DLD1 (cell line): ENCODE measurements around the gene DBNDD1.
"Not testable (repeated sequence)": the region's sequence is repeated elsewhere in the genome, so short reads cannot be mapped to it uniquely, and the experiment has no call there.

Experiments used
- in situ Hi-C: cut with HindIII; loops from 2 replicates; pipeline ENCODE4 v1.10.0; 2017; ENCODE audit warnings: low sequenced_read_pairs

DBNDD1 gene

GRCh38 chr16:90015586-90016338 lies 3.5 kb downstream of the DBNDD1 start:
- in situ Hi-C loops = no loop called here

- in situ Hi-C loops = no loop called here
Measured at GRCh38 chr16:90012991-90013745, 6.1 kb downstream of the DBNDD1 start.

- in situ Hi-C loops = no loop called here
Measured at GRCh38 chr16:90011908-90012501, 7.3 kb downstream of the DBNDD1 start.

- in situ Hi-C loops = no loop called here
Measured at GRCh38 chr16:90011508-90011819, 7.8 kb downstream of the DBNDD1 start.

- in situ Hi-C loops = no loop called here
Measured at GRCh38 chr16:90010676-90011507, 8.4 kb downstream of the DBNDD1 start.

- in situ Hi-C loops = no loop called here
Measured at GRCh38 chr16:90009172-90009899, 9.9 kb downstream of the DBNDD1 start.

GRCh38 chr16:90008708-90009145 lies 10.5 kb downstream of the DBNDD1 start:
- in situ Hi-C loops = no loop called here

- in situ Hi-C loops = not testable (repeated sequence)
Measured at GRCh38 chr16:90007635-90008234, 11.5 kb downstream of the DBNDD1 start.

GRCh38 chr16:90007015-90007414 lies 12.2 kb downstream of the DBNDD1 start:
- in situ Hi-C loops = no loop called here

GRCh38 chr16:90005956-90006663 lies 13.1 kb downstream of the DBNDD1 start:
- in situ Hi-C loops = no loop called here

GRCh38 chr16:90004577-90004976 lies 14.7 kb downstream of the DBNDD1 start:
- in situ Hi-C loops = no loop called here

- in situ Hi-C loops = no loop called here
Measured at GRCh38 chr16:90002759-90003158, 16.5 kb downstream of the DBNDD1 start.

- in situ Hi-C loops = no loop called here
Measured at GRCh38 chr16:90001761-90002503, 17.3 kb downstream of the DBNDD1 start.

GRCh38 chr16:90000733-90001427 lies 18.4 kb downstream of the DBNDD1 start:
- in situ Hi-C loops = no loop called here

GRCh38 chr16:89999831-90000574 lies 19.3 kb downstream of the DBNDD1 start:
- in situ Hi-C loops = no loop called here

- in situ Hi-C loops = no loop called here
Measured at GRCh38 chr16:89996178-89996489, 23.1 kb downstream of the DBNDD1 start.

GRCh38 chr16:89995475-89996177 lies 23.6 kb downstream of the DBNDD1 start:
- in situ Hi-C loops = not testable (repeated sequence)
